Activated naive CD4-positive, alpha-beta T cell treated with anti-CD3 and anti-CD28 coated beads, Interleukin-2, amount 50 U/mL, for 24 hours (primary cell): ENCODE measurements around the gene RFESD.
"Not testable (repeated sequence)": the region's sequence is repeated elsewhere in the genome, so short reads cannot be mapped to it uniquely, and the experiment has no call there.

Experiments used
- H3K27ac Mint-ChIP-seq: one replicate; pipeline ENCODE4 v1.8.0; 2021; ENCODE audit warnings: mild to moderate bottlenecking, mixed read lengths
- H3K27me3 Mint-ChIP-seq: one replicate; pipeline ENCODE4 v1.8.0; 2021; ENCODE audit warnings: mixed read lengths
- H3K36me3 Mint-ChIP-seq: one replicate; pipeline ENCODE4 v1.8.0; 2021; ENCODE audit warnings: mixed read lengths
- H3K4me1 Mint-ChIP-seq: one replicate; pipeline ENCODE4 v1.8.0; 2021; ENCODE audit warnings: mixed read lengths
- H3K4me3 Mint-ChIP-seq: one replicate; pipeline ENCODE4 v1.8.0; 2021; ENCODE audit warnings: mild to moderate bottlenecking, mixed read lengths
- H3K9me3 Mint-ChIP-seq: one replicate; pipeline ENCODE4 v1.8.0; 2021; ENCODE audit warnings: mixed read lengths

RFESD gene

GRCh38 chr5:95621839-95622629, 24.5 kb upstream of the RFESD start:
- Mint-ChIP-seq H3K27me3 (no peaks in the 10 kb centered on the region), H3K4me3 (peak overlapping the region; percentile 88), H3K4me1 (peaks cover 52% of the 10 kb centered on the region), H3K9me3 (no peaks in the 10 kb centered on the region), H3K27ac (peak overlapping the region; percentile 98), H3K36me3 (no peaks in the 10 kb centered on the region)

DNA sequence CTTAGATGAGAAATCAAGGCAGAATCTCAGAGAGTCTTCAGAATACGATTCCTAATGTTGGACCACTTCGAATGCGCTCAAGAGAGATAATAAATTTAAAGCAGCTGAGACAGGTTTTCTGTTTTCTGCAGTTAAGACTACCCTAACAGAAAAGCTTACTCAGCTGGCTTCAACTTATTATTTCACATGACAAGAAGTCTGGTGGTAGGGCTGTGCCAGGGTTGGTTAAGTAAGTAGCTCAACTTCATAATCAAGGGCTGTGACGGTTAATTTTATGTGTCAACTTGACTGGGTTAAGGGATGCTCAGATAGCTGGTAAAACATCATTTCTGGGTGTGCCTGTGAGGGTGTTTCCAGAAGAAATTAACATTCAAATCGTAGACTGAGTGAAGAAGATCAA, 22.9 kb upstream of the RFESD start:
- Mint-ChIP-seq H3K27me3 (no peaks in the 10 kb centered on the region), H3K9me3 (no peaks in the 10 kb centered on the region), H3K4me3 (no peak overlapping the region), H3K27ac (peak overlapping the region; percentile 9), H3K4me1 (peaks cover 41% of the 10 kb centered on the region), H3K36me3 (no peaks in the 10 kb centered on the region)

DNA sequence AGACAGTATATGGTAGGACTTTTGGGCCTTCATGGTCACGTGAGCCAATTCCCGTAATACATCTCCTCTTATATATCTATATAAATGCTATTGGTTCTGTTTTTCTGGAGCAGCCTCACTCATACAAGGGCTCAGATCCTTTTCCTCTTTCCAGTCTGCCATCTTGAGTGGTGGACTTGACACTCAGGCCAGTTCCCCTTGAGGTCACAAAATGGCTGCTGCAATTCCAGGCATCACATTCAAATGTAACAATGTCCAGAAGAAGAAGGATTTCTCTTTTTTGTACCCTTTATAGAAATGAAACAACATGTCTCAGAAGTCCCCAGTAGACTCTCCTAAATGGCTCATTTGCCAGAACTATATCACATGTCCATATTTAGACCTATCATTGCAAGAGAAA, 22.2 kb upstream of the RFESD start:
- H3K36me3 Mint-ChIP-seq: no peaks in the 10 kb centered on the region
- peaks cover 36% of the 10 kb centered on the region for H3K4me1 Mint-ChIP-seq
- no peak overlapping the region for H3K27ac Mint-ChIP-seq
- no peak overlapping the region for H3K4me3 Mint-ChIP-seq
- no peaks in the 10 kb centered on the region for H3K9me3 Mint-ChIP-seq
- no peaks in the 10 kb centered on the region for H3K27me3 Mint-ChIP-seq

DNA sequence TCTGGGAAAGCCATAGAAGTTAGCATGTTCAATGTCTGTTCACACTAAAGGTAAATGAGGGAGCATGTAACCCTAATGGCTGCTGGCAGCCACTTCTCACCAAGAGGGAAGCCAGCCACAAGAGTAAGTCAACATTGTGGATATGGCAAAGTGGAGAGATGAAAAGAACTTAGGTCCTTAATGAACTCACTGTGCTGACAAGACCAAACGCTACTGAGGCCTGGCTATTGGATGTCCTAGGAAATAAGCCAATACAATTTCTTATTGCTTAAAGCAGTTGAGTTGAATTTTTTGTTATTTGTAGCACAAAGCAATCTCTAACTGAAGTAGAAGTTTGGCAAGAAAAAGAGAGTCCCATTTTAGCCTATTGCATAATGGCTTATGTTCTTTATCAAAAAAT, 19.9 kb upstream of the RFESD start:
- Mint-ChIP-seq H3K27ac (no peak overlapping the region), H3K36me3 (no peaks in the 10 kb centered on the region), H3K4me3 (no peak overlapping the region), H3K9me3 (no peaks in the 10 kb centered on the region), H3K27me3 (no peaks in the 10 kb centered on the region), H3K4me1 (peaks cover 39% of the 10 kb centered on the region)

GRCh38 chr5:95627971-95628810, 18.4 kb upstream of the RFESD start:
- H3K27me3 Mint-ChIP-seq: no peaks in the 10 kb centered on the region
- peaks cover 5% of the 10 kb centered on the region for H3K36me3 Mint-ChIP-seq
- H3K4me3 Mint-ChIP-seq: no peak overlapping the region
- H3K9me3 Mint-ChIP-seq: peaks cover 8% of the 10 kb centered on the region
- H3K4me1 Mint-ChIP-seq: peaks cover 33% of the 10 kb centered on the region
- no peak overlapping the region for H3K27ac Mint-ChIP-seq

DNA sequence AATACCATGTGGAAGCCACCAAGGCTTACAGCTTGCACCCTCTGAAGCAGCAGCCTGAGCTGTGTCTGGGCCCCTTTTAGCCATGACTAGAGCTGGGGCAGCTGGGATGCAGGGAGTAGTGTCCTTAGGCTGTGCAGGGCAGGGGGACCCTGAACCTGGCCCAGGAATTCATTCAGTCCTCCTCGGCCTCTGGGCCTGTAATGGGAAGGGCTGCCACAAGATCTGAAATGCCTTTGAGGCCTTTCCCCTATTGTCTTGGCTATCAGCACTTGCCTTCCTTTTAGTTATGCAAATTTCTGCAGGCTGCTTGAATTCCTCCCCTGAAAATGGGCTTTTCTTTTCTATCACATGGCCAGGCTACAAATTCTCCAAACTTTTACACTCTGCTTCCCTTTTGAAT, 17.6 kb upstream of the RFESD start:
- Mint-ChIP-seq H3K36me3 (peaks cover 5% of the 10 kb centered on the region), H3K4me1 (peaks cover 34% of the 10 kb centered on the region), H3K4me3 (no peak overlapping the region), H3K27me3 (no peaks in the 10 kb centered on the region), H3K9me3 (peaks cover 8% of the 10 kb centered on the region), H3K27ac (no peak overlapping the region)

DNA sequence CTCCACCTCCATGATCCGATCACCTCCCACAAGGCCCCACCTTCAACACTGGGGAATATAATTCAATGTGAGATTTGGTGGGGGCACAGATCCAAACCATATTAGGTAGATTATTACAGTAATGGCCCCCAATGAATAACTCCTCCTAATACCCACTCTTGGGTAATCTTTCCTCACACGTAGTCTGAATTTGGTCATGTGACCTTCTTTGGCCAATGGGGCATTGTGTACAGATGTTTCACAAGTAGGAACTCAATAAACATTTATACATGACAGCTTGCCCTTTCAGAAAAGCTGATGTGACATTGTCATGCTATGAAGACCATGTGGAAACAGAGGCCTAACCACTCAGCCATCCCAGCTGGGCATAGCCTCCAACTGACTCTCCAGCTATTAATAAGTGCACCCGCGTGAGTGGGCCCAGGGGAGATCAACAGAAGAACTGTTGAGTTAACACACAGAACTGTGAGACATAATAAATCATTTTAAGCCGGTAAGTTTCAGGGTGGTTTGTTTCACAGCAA, 16.1 kb upstream of the RFESD start:
- Mint-ChIP-seq H3K4me3 (no peak overlapping the region), H3K36me3 (peaks cover 5% of the 10 kb centered on the region), H3K27ac (peak overlapping the region; percentile 70), H3K27me3 (no peaks in the 10 kb centered on the region), H3K4me1 (peaks cover 31% of the 10 kb centered on the region), H3K9me3 (peaks cover 8% of the 10 kb centered on the region)

DNA sequence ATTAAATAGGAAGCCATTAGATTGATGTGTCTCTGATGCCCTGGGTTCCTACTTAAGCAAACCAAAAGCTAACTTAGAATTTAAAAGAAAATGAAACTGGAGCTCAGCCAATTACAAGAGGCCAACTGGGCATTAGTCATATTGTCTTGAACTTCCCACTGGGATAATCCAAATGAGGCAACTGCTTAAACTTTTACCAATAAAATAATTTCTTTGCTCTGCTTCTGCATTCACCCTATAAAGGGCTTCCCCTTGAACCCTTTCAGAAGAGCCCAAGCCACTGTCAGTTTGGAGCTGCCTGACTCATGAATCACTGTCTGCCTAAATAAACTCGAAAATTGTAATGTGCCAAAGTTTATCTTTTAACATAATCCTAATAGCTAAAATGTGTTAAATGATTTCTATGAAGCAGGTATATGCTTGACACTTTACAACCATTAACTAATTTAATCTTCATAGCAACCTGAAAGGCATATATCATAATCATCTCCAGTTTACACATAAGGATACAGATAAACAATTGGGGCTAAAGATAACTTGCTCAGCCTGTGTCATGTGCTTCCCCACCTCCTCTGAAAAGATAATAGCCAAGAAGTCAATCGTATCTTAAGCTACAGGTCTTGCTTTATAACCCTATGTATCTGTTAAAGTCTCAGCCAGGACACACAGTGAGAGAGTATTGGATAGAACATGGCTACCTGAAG, 15.2 kb upstream of the RFESD start:
- no peaks in the 10 kb centered on the region for H3K27me3 Mint-ChIP-seq
- H3K4me3 Mint-ChIP-seq: peak overlapping the region; percentile 63
- H3K9me3 Mint-ChIP-seq: peaks cover 8% of the 10 kb centered on the region
- peaks cover 5% of the 10 kb centered on the region for H3K36me3 Mint-ChIP-seq
- H3K4me1 Mint-ChIP-seq: peaks cover 31% of the 10 kb centered on the region
- peak overlapping the region; percentile 100 for H3K27ac Mint-ChIP-seq

- Mint-ChIP-seq H3K9me3 (peaks cover 8% of the 10 kb centered on the region), H3K27me3 (peaks cover 2% of the 10 kb centered on the region), H3K36me3 (peaks cover 5% of the 10 kb centered on the region), H3K4me3 (peak overlapping the region; percentile 63), H3K4me1 (peaks cover 31% of the 10 kb centered on the region), H3K27ac (peak overlapping the region; percentile 100)
These were observed 14.4 kb upstream of the RFESD start for GRCh38 chr5:95631991-95632675.

- H3K9me3 Mint-ChIP-seq, H3K4me3 Mint-ChIP-seq, H3K36me3 Mint-ChIP-seq, H3K27me3 Mint-ChIP-seq: not testable (repeated sequence)
- Mint-ChIP-seq H3K4me1 (peaks cover 31% of the 10 kb centered on the region), H3K27ac (peak overlapping the region; percentile 70)
These were observed 13.6 kb upstream of the RFESD start for GRCh38 chr5:95632942-95633341.

DNA sequence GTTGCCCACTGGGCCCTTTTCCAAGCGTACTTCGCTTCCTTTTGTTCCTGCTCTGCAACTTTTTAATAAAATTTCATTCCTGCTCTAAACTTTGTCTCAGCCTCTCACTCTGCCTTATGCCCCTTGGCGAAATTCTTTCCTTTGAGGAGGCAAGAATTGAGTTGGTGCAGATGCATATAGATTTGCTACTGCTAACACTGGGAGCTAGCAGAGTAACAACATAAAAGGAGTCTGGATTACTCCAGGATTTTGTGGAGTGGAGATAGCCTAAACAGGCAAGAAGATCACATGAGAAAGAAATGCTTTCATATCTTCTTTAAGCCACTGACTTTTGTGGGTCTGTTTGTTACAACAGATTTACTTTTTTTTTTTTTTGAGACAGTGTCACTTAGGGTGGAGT, 12.9 kb upstream of the RFESD start:
- Mint-ChIP-seq H3K27me3 (peaks cover 5% of the 10 kb centered on the region), H3K4me3 (no peak overlapping the region), H3K4me1 (peaks cover 31% of the 10 kb centered on the region), H3K36me3 (peaks cover 5% of the 10 kb centered on the region), H3K9me3 (peaks cover 8% of the 10 kb centered on the region), H3K27ac (peak overlapping the region; percentile 70)

DNA sequence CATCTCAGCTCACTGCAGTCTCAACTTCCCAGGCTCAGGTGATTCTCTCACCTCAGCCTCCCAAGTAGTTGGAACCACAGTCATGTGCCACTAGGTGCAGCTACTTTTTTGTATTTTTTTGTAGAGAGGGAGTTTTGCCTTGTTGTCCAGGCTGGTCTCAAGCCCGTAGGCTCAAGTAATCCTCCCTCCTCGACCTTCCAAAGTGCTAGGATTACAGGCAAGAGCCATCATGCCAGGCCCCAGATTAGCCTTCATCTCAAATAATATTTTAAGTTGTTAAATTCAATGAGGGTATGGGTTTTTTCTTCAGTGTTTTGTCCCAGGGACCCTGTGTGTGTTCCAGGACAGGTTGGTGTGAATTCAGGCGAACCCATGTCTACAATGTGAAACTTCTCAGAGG, 12.5 kb upstream of the RFESD start:
- Mint-ChIP-seq H3K4me1 (peaks cover 31% of the 10 kb centered on the region), H3K9me3 (peaks cover 8% of the 10 kb centered on the region), H3K27me3 (peaks cover 5% of the 10 kb centered on the region), H3K27ac (peak overlapping the region; percentile 55), H3K36me3 (peaks cover 5% of the 10 kb centered on the region), H3K4me3 (no peak overlapping the region)

- Mint-ChIP-seq H3K4me1 (peaks cover 3% of the 10 kb centered on the region), H3K4me3 (no peak overlapping the region), H3K27me3 (peaks cover 5% of the 10 kb centered on the region), H3K36me3 (no peaks in the 10 kb centered on the region), H3K9me3 (no peaks in the 10 kb centered on the region), H3K27ac (no peak overlapping the region)
These were observed 7.9 kb upstream of the RFESD start for GRCh38 chr5:95638632-95639031.

- no peak overlapping the region for H3K27ac Mint-ChIP-seq
These were observed 4.8 kb upstream of the RFESD start for GRCh38 chr5:95641741-95642220.

DNA sequence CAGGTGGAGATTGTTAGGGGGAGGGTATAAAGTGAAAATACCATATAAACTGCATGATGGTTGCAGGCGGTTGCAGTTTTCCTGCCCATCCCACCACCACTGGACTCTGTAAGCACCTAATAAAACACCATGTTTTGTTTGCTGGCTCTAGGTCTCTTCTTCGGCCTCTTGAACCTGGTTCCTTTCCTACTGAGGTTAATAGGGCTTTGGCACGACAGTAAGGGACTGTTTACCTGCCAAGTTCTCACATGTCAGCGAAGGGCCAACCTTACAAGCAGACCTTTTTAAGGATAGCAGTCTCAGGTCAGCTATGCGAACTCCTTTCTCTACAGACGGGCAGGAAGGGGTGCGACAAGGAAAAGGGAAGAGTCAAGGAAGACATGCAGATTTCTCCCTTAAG, 3.4 kb upstream of the RFESD start:
- Mint-ChIP-seq H3K27me3 (peaks cover 4% of the 10 kb centered on the region), H3K27ac (no peak overlapping the region), H3K4me3 (no peak overlapping the region), H3K36me3 (no peaks in the 10 kb centered on the region), H3K4me1 (peaks cover 28% of the 10 kb centered on the region), H3K9me3 (no peaks in the 10 kb centered on the region)

More at GRCh38 chr5:95641741-95642220, 4.8 kb upstream of the RFESD start:
- no peak overlapping the region for H3K4me3 Mint-ChIP-seq
- no peaks in the 10 kb centered on the region for H3K36me3 Mint-ChIP-seq
- no peaks in the 10 kb centered on the region for H3K9me3 Mint-ChIP-seq
- H3K4me1 Mint-ChIP-seq: peaks cover 24% of the 10 kb centered on the region
- peaks cover 4% of the 10 kb centered on the region for H3K27me3 Mint-ChIP-seq
